ENCODE results near the gene ACIN1. TPM values are rescaled to one million over a fixed set of nuclear protein-coding genes. Genes with fewer than 3 reads are reported as not detected.

Gene ACIN1
- total RNA-seq, 2 donors from 2014 or later: 53.9 to 55.3 TPM

GRCh38 chr14:23123419-23123818 lies 28.5 kb upstream of the ACIN1 start:
- peak; percentile 81 for DNase-seq (ENCODE audit: low spot score)
- TF ChIP-seq CTCF (IDR thresholded peaks at IDR 0.05): no peak
- no peak overlapping the region for H3K4me3 ChIP-seq
- H3K27me3 ChIP-seq: no peaks in the 10 kb centered on the region
- H3K9me3 ChIP-seq: no peaks in the 10 kb centered on the region
- H3K4me1 ChIP-seq: peaks cover 0 to 22% of the 10 kb centered on the region in 2 donors
- H3K36me3 ChIP-seq: peaks cover 13% of the 10 kb centered on the region
- peak overlapping the region in 1 of 2 donors; percentile 48 for H3K27ac ChIP-seq

GRCh38 chr14:23122086-23122485 lies 27.1 kb upstream of the ACIN1 start:
- no peak for TF ChIP-seq CTCF (IDR thresholded peaks at IDR 0.05)
- no peak for DNase-seq (ENCODE audit: low spot score)
- Histone ChIP-seq H3K4me1 (peaks cover 0 to 22% of the 10 kb centered on the region in 2 donors), H3K27ac (peak overlapping the region in 1 of 2 donors; percentile 48), H3K9me3 (no peaks in the 10 kb centered on the region), H3K36me3 (peaks cover 3% of the 10 kb centered on the region), H3K4me3 (no peak overlapping the region), H3K27me3 (no peaks in the 10 kb centered on the region)

- H3K36me3 ChIP-seq: no peaks in the 10 kb centered on the region
- no peak for TF ChIP-seq CTCF (IDR thresholded peaks at IDR 0.05)
- H3K9me3 ChIP-seq: no peaks in the 10 kb centered on the region
- H3K27ac ChIP-seq: peak overlapping the region; percentile 37 to 48
- H3K4me3 ChIP-seq: no peak overlapping the region
- H3K27me3 ChIP-seq: no peaks in the 10 kb centered on the region
- H3K4me1 ChIP-seq: peaks cover 0 to 22% of the 10 kb centered on the region in 2 donors
- no peak for DNase-seq (ENCODE audit: low spot score)
Measured at GRCh38 chr14:23121361-23121771, 26.4 kb upstream of the ACIN1 start.

GRCh38 chr14:23120541-23121251 lies 25.8 kb upstream of the ACIN1 start:
- Histone ChIP-seq H3K36me3 (no peaks in the 10 kb centered on the region), H3K4me1 (peaks cover 0 to 22% of the 10 kb centered on the region in 2 donors), H3K27ac (peak overlapping the region; percentile 37 to 48), H3K4me3 (no peak overlapping the region), H3K27me3 (no peaks in the 10 kb centered on the region), H3K9me3 (no peaks in the 10 kb centered on the region)
- TF ChIP-seq CTCF (IDR thresholded peaks at IDR 0.05): peak; percentile 96 to 100
- DNase-seq (ENCODE audit: low spot score): peak; percentile 94

GRCh38 chr14:23119363-23120327 lies 24.7 kb upstream of the ACIN1 start:
- no peak for TF ChIP-seq CTCF (IDR thresholded peaks at IDR 0.05)
- Histone ChIP-seq H3K4me1 (peaks cover 0 to 22% of the 10 kb centered on the region in 2 donors), H3K36me3 (no peaks in the 10 kb centered on the region), H3K27ac (no peak overlapping the region), H3K4me3 (no peak overlapping the region), H3K27me3 (no peaks in the 10 kb centered on the region), H3K9me3 (no peaks in the 10 kb centered on the region)
- DNase-seq (ENCODE audit: low spot score): no peak

Data from right atrium auricular region (tissue), 2 donors.